Type B pancreatic cell (in vitro differentiated cells): Measurements from ENCODE around the gene ANKRD31. TPM values are rescaled to one million over a fixed set of nuclear protein-coding genes. Genes with fewer than 3 reads are reported as not detected.
A peak's percentile ranks its signal among the peaks of the same experiment; 100 is the strongest.

ENCODE experiments used
- DNase-seq: peaks from one replicate; pipeline ENCODE4 v3.0.0; 2021; ENCODE audit warnings: mixed read lengths; ENCODE audit not compliant: unreplicated experiment; ENCODE audit errors: extremely low spot score
- H3K27ac Mint-ChIP-seq: 2 replicates; pipeline ENCODE4 v1.8.0; 2021; ENCODE audit warnings: mild to moderate bottlenecking, mixed read lengths
- H3K27me3 Mint-ChIP-seq: 2 replicates; pipeline ENCODE4 v1.8.0; 2021; ENCODE audit warnings: mixed read lengths
- H3K36me3 Mint-ChIP-seq: 2 replicates; pipeline ENCODE4 v1.8.0; 2021; ENCODE audit warnings: mixed read lengths
- H3K4me1 Mint-ChIP-seq: one replicate; pipeline ENCODE4 v1.8.0; 2021; ENCODE audit warnings: mixed read lengths; ENCODE audit not compliant: unreplicated experiment
- H3K4me3 Mint-ChIP-seq: 2 replicates; pipeline ENCODE4 v1.8.0; 2021; ENCODE audit warnings: mild to moderate bottlenecking, mixed read lengths
- H3K9me3 Mint-ChIP-seq: 2 replicates; pipeline ENCODE4 v1.8.0; 2021; ENCODE audit warnings: mixed read lengths
- total RNA-seq: library from RNA; stranded (reverse); gene quantifications from 2 replicates; pipeline ENCODE4 v1.2.1, GENCODE V29; 2021; ENCODE audit warnings: low replicate concordance
- TF ChIP-seq, protein P1 (sequence below): fragments of 200-600 bp; sonication (generic); conservative IDR thresholded peaks from 2 replicates; pipeline ENCODE4 v1.5.0; 2021; ENCODE audit warnings: antibody characterized with exemption, mild to moderate bottlenecking

The ANKRD31 gene
- total RNA-seq, 1 donor from 2014 or later: 0.34 TPM

DNA sequence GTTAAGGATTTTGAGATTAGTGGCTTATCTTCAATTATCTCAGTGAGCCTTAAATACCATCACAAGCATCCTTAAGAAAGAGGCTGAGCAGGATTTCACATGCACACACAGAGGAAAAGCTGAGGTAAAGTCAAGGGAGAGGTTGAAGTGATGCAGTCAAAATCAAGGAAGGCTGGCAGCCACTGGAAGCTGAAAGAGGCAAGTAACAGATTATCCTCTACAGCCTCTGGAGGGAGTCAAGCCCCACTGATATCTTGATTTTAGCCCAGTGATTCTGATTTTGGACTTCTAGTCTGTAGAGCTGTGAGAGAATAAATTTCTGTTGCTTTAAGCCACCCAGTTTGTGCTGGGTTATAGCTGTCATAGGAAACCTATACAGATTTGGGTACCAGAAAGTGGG, 80.1 kb downstream of the ANKRD31 start:
- DNase-seq: no peak
- Mint-ChIP-seq H3K36me3 (no peaks in the 10 kb centered on the region), H3K27ac (no peak overlapping the region), H3K4me3 (no peak overlapping the region), H3K27me3 (no peaks in the 10 kb centered on the region), H3K4me1 (no peaks in the 10 kb centered on the region), H3K9me3 (peaks cover 10% of the 10 kb centered on the region)
- TF ChIP-seq, protein P1, sequence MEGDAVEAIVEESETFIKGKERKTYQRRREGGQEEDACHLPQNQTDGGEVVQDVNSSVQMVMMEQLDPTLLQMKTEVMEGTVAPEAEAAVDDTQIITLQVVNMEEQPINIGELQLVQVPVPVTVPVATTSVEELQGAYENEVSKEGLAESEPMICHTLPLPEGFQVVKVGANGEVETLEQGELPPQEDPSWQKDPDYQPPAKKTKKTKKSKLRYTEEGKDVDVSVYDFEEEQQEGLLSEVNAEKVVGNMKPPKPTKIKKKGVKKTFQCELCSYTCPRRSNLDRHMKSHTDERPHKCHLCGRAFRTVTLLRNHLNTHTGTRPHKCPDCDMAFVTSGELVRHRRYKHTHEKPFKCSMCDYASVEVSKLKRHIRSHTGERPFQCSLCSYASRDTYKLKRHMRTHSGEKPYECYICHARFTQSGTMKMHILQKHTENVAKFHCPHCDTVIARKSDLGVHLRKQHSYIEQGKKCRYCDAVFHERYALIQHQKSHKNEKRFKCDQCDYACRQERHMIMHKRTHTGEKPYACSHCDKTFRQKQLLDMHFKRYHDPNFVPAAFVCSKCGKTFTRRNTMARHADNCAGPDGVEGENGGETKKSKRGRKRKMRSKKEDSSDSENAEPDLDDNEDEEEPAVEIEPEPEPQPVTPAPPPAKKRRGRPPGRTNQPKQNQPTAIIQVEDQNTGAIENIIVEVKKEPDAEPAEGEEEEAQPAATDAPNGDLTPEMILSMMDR: peak; percentile 34

DNA sequence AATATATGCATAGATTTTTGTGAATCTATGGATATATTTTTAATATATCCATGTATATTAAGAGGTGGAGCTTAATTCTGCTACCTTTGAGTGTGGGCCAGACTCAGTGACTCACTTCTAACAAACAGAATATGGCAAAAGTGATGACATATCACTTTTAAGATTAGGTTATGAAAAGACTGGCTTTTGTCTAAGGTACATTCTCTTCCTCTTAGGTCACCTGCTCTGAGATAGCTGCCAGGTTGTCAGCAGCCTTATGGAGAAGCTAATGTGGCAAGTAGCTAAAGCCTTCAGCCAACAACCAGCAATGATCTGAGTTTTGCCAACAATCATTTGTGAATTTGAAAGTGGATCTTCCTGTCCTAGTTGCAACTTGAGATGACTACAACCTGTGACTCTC, 83.8 kb downstream of the ANKRD31 start:
- H3K9me3 Mint-ChIP-seq: peaks cover 6% of the 10 kb centered on the region
- TF ChIP-seq, protein P1: no peak
- no peak overlapping the region for H3K4me3 Mint-ChIP-seq
- DNase-seq: no peak
- no peaks in the 10 kb centered on the region for H3K4me1 Mint-ChIP-seq
- H3K36me3 Mint-ChIP-seq: no peaks in the 10 kb centered on the region
- no peak overlapping the region for H3K27ac Mint-ChIP-seq
- no peaks in the 10 kb centered on the region for H3K27me3 Mint-ChIP-seq

DNA sequence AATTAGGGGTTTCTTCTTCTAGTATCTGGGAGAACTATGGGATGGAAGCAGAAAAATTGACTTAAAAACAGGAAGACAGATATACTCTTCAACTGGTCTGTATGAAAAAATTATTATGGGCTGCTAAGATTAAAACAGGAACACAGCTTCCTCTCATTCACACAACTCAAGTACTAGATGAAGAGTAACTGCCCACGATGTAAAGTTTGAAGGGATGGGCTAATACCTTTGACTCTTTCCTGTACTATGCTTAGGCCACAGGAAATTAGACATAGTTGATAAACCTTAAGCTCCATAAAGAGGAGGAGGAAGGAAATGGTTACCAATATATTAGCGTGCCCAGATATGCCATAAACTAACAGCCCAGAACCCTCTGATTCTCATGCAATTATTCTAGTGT, 88.6 kb downstream of the ANKRD31 start:
- Mint-ChIP-seq H3K27ac (no peak overlapping the region), H3K27me3 (no peaks in the 10 kb centered on the region), H3K4me1 (no peaks in the 10 kb centered on the region), H3K9me3 (peaks cover 6% of the 10 kb centered on the region), H3K4me3 (no peak overlapping the region), H3K36me3 (no peaks in the 10 kb centered on the region)
- TF ChIP-seq, protein P1: no peak
- DNase-seq: no peak

DNA sequence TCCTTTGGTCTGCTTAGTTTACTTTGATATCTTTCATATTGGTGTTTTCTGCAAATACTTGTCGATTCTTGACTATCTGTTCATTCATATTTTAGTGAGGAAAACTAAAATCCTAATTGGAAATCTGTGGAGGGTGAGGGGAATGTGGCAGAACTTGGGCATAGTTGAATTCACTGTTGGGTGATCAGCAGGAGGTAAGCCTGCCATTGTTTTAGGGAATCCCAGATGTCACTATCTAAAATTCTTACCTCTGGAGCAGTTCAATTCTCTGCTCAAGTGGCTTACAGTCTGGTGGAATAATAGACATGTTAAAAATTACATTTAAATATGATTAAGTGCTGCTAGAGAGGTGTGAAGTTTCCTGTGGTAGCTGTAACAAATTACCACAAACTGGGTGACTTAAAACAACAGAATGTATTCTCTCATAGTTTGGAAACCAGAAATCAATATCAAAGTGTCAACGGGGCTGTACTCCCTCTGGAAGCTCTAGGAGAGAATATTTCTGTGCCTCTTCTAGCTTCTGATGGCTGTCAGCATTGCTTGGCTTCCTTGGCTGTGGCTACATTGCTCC, 94.0 kb downstream of the ANKRD31 start:
- Mint-ChIP-seq H3K27ac (no peak overlapping the region), H3K36me3 (no peaks in the 10 kb centered on the region), H3K4me3 (no peak overlapping the region), H3K4me1 (no peaks in the 10 kb centered on the region), H3K27me3 (peaks cover 3% of the 10 kb centered on the region), H3K9me3 (no peaks in the 10 kb centered on the region)
- TF ChIP-seq, protein P1: no peak
- DNase-seq: no peak

- Mint-ChIP-seq H3K36me3 (no peaks in the 10 kb centered on the region), H3K27ac (no peak overlapping the region), H3K9me3 (no peaks in the 10 kb centered on the region), H3K4me1 (no peaks in the 10 kb centered on the region), H3K27me3 (peaks cover 3% of the 10 kb centered on the region), H3K4me3 (no peak overlapping the region)
- DNase-seq: no peak
- TF ChIP-seq, protein P1: no peak
Observed at GRCh38 chr5:75140277-75140676, 96.4 kb downstream of the ANKRD31 start.

- Mint-ChIP-seq H3K27ac (no peak overlapping the region), H3K36me3 (no peaks in the 10 kb centered on the region), H3K9me3 (no peaks in the 10 kb centered on the region), H3K4me1 (no peaks in the 10 kb centered on the region), H3K27me3 (peaks cover 3% of the 10 kb centered on the region), H3K4me3 (no peak overlapping the region)
- TF ChIP-seq, protein P1: no peak
- no peak for DNase-seq
Observed at GRCh38 chr5:75138689-75139088, 98.0 kb downstream of the ANKRD31 start.
